Stimulated activated naive CD8-positive, alpha-beta T cell treated with anti-CD3 and anti-CD28 coated beads, Interleukin-15, amount 100 ng/mL, for 72 hours (primary cell): Measurements from ENCODE around the gene RFNG.

ENCODE experiments used
- ATAC-seq: fragments of 150-1000 bp; cut with Tn5 transposase; 2 replicates; pipeline ENCODE4 v1.10.0; 2021; ENCODE audit warnings: mild to moderate bottlenecking, moderate library complexity
- DNase-seq, 2 donors: peaks; one replicate each; pipeline ENCODE4 v3.0.0; 2021 to 2022
- H3K27ac Mint-ChIP-seq, 2 donors: one replicate each; pipeline ENCODE4 v1.8.0; 2022; ENCODE audit warnings: mild to moderate bottlenecking in 2 of 2, mixed read lengths in 2 of 2, moderate library complexity in 2 of 2
- H3K27me3 Mint-ChIP-seq: one replicate; pipeline ENCODE4 v1.8.0; 2022; ENCODE audit warnings: mixed read lengths
- H3K4me1 Mint-ChIP-seq: one replicate; pipeline ENCODE4 v1.8.0; 2022; ENCODE audit warnings: mild to moderate bottlenecking, mixed read lengths
- H3K4me3 Mint-ChIP-seq, 2 donors: one replicate each; pipeline ENCODE4 v1.8.0; 2022; ENCODE audit warnings: mild to moderate bottlenecking in 2 of 2, mixed read lengths in 2 of 2, moderate library complexity in 1 of 2
- H3K9me3 Mint-ChIP-seq, 2 donors: one replicate each; pipeline ENCODE4 v1.8.0; 2022; ENCODE audit warnings: mixed read lengths in 2 of 2

The RFNG gene

GRCh38 chr17:82065638-82066303, 14.2 kb upstream of the RFNG start, which contains the start of gene DUS1L:
Gene DUS1L, minus strand, starts transcription at chr17:82065804. Its CDS starts 745 bp downstream, at chr17:82065059.
- ATAC-seq: peak; percentile 93
- peaks cover 25% of the 10 kb centered on the region for H3K4me1 Mint-ChIP-seq
- no peaks in the 10 kb centered on the region for H3K27me3 Mint-ChIP-seq
- peak within 1 kb of the TSS; percentile 89 to 91 for H3K4me3 Mint-ChIP-seq
- H3K27ac Mint-ChIP-seq: peak within 1 kb of the TSS; percentile 93 to 97
- no peaks in the 10 kb centered on the region for H3K9me3 Mint-ChIP-seq
- DNase-seq: peak; percentile 77 to 79

- Mint-ChIP-seq H3K27me3 (no peaks in the 10 kb centered on the region), H3K4me1 (peaks cover 29% of the 10 kb centered on the region), H3K27ac (peak overlapping the region in 1 of 2 donors; percentile 67), H3K4me3 (peak overlapping the region; percentile 64 to 84), H3K9me3 (no peaks in the 10 kb centered on the region)
- ATAC-seq: peak; percentile 59
- no peak for DNase-seq
These were observed 13.6 kb upstream of the RFNG start for GRCh38 chr17:82065193-82065637.

- H3K27ac Mint-ChIP-seq: peak overlapping the region in 1 of 2 donors; percentile 67
- peaks cover 29% of the 10 kb centered on the region for H3K4me1 Mint-ChIP-seq
- no peak for ATAC-seq
- H3K27me3 Mint-ChIP-seq: no peaks in the 10 kb centered on the region
- H3K9me3 Mint-ChIP-seq: no peaks in the 10 kb centered on the region
- H3K4me3 Mint-ChIP-seq: peak overlapping the region; percentile 64 to 84
- DNase-seq: no peak
These were observed 13.0 kb upstream of the RFNG start for GRCh38 chr17:82064433-82065192.

GRCh38 chr17:82063424-82064415, 12.1 kb upstream of the RFNG start:
- DNase-seq (no peak), ATAC-seq (no peak)
- no peaks in the 10 kb centered on the region for H3K27me3 Mint-ChIP-seq
- H3K4me3 Mint-ChIP-seq: peak overlapping the region; percentile 64 to 84
- peaks cover 29% of the 10 kb centered on the region for H3K4me1 Mint-ChIP-seq
- H3K9me3 Mint-ChIP-seq: no peaks in the 10 kb centered on the region
- H3K27ac Mint-ChIP-seq: peak overlapping the region in 1 of 2 donors; percentile 42

GRCh38 chr17:82062984-82063368, 11.4 kb upstream of the RFNG start:
- Mint-ChIP-seq H3K27me3 (no peaks in the 10 kb centered on the region), H3K4me1 (peaks cover 29% of the 10 kb centered on the region), H3K9me3 (no peaks in the 10 kb centered on the region)

GRCh38 chr17:82062076-82062983, 10.7 kb upstream of the RFNG start:
- ATAC-seq (no peak), DNase-seq (no peak)
- H3K27ac Mint-ChIP-seq: no peak overlapping the region
- peaks cover 29% of the 10 kb centered on the region for H3K4me1 Mint-ChIP-seq
- no peak overlapping the region for H3K4me3 Mint-ChIP-seq
- H3K9me3 Mint-ChIP-seq: no peaks in the 10 kb centered on the region
- H3K27me3 Mint-ChIP-seq: no peaks in the 10 kb centered on the region

More at GRCh38 chr17:82062984-82063368, 11.4 kb upstream of the RFNG start:
- no peak for DNase-seq
- no peak for ATAC-seq
- no peak overlapping the region for H3K4me3 Mint-ChIP-seq
- no peak overlapping the region for H3K27ac Mint-ChIP-seq

GRCh38 chr17:82061047-82061925, 9.7 kb upstream of the RFNG start:
- Mint-ChIP-seq H3K9me3 (no peaks in the 10 kb centered on the region), H3K27me3 (no peaks in the 10 kb centered on the region), H3K4me1 (peaks cover 25% of the 10 kb centered on the region), H3K4me3 (no peak overlapping the region), H3K27ac (peak overlapping the region in 1 of 2 donors; percentile 6)
- DNase-seq: no peak
- ATAC-seq: no peak

GRCh38 chr17:82060614-82061013, 9.0 kb upstream of the RFNG start:
- H3K9me3 Mint-ChIP-seq: no peaks in the 10 kb centered on the region
- DNase-seq: no peak
- no peak for ATAC-seq
- H3K27me3 Mint-ChIP-seq: no peaks in the 10 kb centered on the region
- peak overlapping the region in 1 of 2 donors; percentile 88 for H3K27ac Mint-ChIP-seq
- no peak overlapping the region for H3K4me3 Mint-ChIP-seq
- H3K4me1 Mint-ChIP-seq: peaks cover 21% of the 10 kb centered on the region

- no peak for DNase-seq
- H3K27ac Mint-ChIP-seq: peak overlapping the region in 1 of 2 donors; percentile 88
- peaks cover 25% of the 10 kb centered on the region for H3K4me1 Mint-ChIP-seq
- no peaks in the 10 kb centered on the region for H3K27me3 Mint-ChIP-seq
- no peak for ATAC-seq
- H3K4me3 Mint-ChIP-seq: no peak overlapping the region
- H3K9me3 Mint-ChIP-seq: no peaks in the 10 kb centered on the region
These were observed 8.4 kb upstream of the RFNG start for GRCh38 chr17:82060001-82060380.

GRCh38 chr17:82059272-82060000, 7.8 kb upstream of the RFNG start:
- Mint-ChIP-seq H3K9me3 (no peaks in the 10 kb centered on the region), H3K27me3 (no peaks in the 10 kb centered on the region), H3K4me3 (no peak overlapping the region), H3K27ac (peak overlapping the region in 1 of 2 donors; percentile 67), H3K4me1 (peaks cover 23% of the 10 kb centered on the region)
- ATAC-seq (no peak), DNase-seq (no peak)

GRCh38 chr17:82058855-82059249, 7.2 kb upstream of the RFNG start:
- no peaks in the 10 kb centered on the region for H3K9me3 Mint-ChIP-seq
- ATAC-seq: no peak
- peaks cover 23% of the 10 kb centered on the region for H3K4me1 Mint-ChIP-seq
- no peak for DNase-seq
- no peaks in the 10 kb centered on the region for H3K27me3 Mint-ChIP-seq
- H3K27ac Mint-ChIP-seq: peak overlapping the region in 1 of 2 donors; percentile 67
- H3K4me3 Mint-ChIP-seq: no peak overlapping the region

GRCh38 chr17:82058230-82058854, 6.7 kb upstream of the RFNG start:
- H3K27ac Mint-ChIP-seq: no peak overlapping the region
- no peaks in the 10 kb centered on the region for H3K27me3 Mint-ChIP-seq
- H3K4me3 Mint-ChIP-seq: no peak overlapping the region
- H3K9me3 Mint-ChIP-seq: no peaks in the 10 kb centered on the region
- peaks cover 23% of the 10 kb centered on the region for H3K4me1 Mint-ChIP-seq
- ATAC-seq: no peak
- no peak for DNase-seq
